GM23248 (cell line): Measurements from ENCODE around the gene TRIM58.

Experiments used
- EZH2 ChIP-seq: fragments of 200-600 bp; sonication (generic); IDR thresholded peaks from 2 replicates; pipeline ENCODE4 v1.6.1; 2018; ENCODE audit warnings: antibody characterized with exemption, mild to moderate bottlenecking; ENCODE audit not compliant: insufficient read depth, poor library complexity, severe bottlenecking
- EZH2phosphoT487 ChIP-seq: fragments of 200-600 bp; sonication (generic); IDR thresholded peaks from 2 replicates; pipeline ENCODE4 v1.6.1; 2018; ENCODE audit warnings: antibody characterized with exemption, moderate library complexity, mild to moderate bottlenecking, low read depth; ENCODE audit not compliant: insufficient read depth

GRCh38 chr1:247840818-247841217, 16.2 kb upstream of the TRIM58 start:
- TF ChIP-seq EZH2phosphoT487, result no peak
- no peak for TF ChIP-seq EZH2
